Stimulated activated CD8-positive, alpha-beta memory T cell treated with anti-CD3 and anti-CD28 coated beads, Interleukin-4, amount 100 ng/mL, for 1 hour (primary cell): Measurements from ENCODE around the gene DOCK4.
A peak's percentile ranks its signal among the peaks of the same experiment; 100 is the strongest.
"Not testable (repeated sequence)": the region's sequence is repeated elsewhere in the genome, so short reads cannot be mapped to it uniquely, and the experiment has no call there.

ENCODE experiments used
- DNase-seq, 2 donors: peaks; one replicate each; pipeline ENCODE4 v3.0.0-alpha.2; 2020; ENCODE audit warnings: low read depth in 2 of 2, low spot score in 1 of 2

DOCK4 gene

GRCh38 chr7:112206238-112206990 is at the start of gene DOCK4, which contains the start of gene ZNF277:
Gene DOCK4, minus strand, starts transcription at chr7:112206399. Its CDS starts 261 bp downstream, at chr7:112206138.
Gene ZNF277, plus strand, starts transcription at chr7:112206695. Its CDS starts 22 bp downstream, at chr7:112206717.
- DNase-seq: peak; percentile 98 to 99

- no peak for DNase-seq
Measured at GRCh38 chr7:112255388-112255720, 49.2 kb upstream of the DOCK4 start.

- no peak for DNase-seq
Measured at GRCh38 chr7:112254709-112255387, 48.6 kb upstream of the DOCK4 start.

GRCh38 chr7:112254156-112254555 is 48.0 kb upstream of the DOCK4 start:
- no peak for DNase-seq

GRCh38 chr7:112252691-112253090 is 46.5 kb upstream of the DOCK4 start:
- DNase-seq: no peak

GRCh38 chr7:112252141-112252540 is 45.9 kb upstream of the DOCK4 start:
- no peak for DNase-seq

- DNase-seq: not testable (repeated sequence)
Measured at GRCh38 chr7:112249967-112250366, 43.8 kb upstream of the DOCK4 start.

GRCh38 chr7:112248598-112248997 is 42.4 kb upstream of the DOCK4 start:
- no peak for DNase-seq

- DNase-seq: no peak
Measured at GRCh38 chr7:112238852-112239610, 32.8 kb upstream of the DOCK4 start.

GRCh38 chr7:112238330-112238729 is 32.1 kb upstream of the DOCK4 start:
- DNase-seq: no peak

GRCh38 chr7:112236597-112236996 is 30.4 kb upstream of the DOCK4 start:
- DNase-seq: no peak

GRCh38 chr7:112234147-112234546 is 27.9 kb upstream of the DOCK4 start:
- DNase-seq: no peak

GRCh38 chr7:112233048-112233697 is 27.0 kb upstream of the DOCK4 start:
- DNase-seq: no peak

- no peak for DNase-seq
Measured at GRCh38 chr7:112232212-112232978, 26.2 kb upstream of the DOCK4 start.

GRCh38 chr7:112228632-112229031 is 22.4 kb upstream of the DOCK4 start:
- DNase-seq: no peak

GRCh38 chr7:112226701-112227276 is 20.6 kb upstream of the DOCK4 start:
- no peak for DNase-seq

- DNase-seq: no peak
Measured at GRCh38 chr7:112225006-112225405, 18.8 kb upstream of the DOCK4 start.

GRCh38 chr7:112224186-112224585 is 18.0 kb upstream of the DOCK4 start:
- DNase-seq: no peak

- no peak for DNase-seq
Measured at GRCh38 chr7:112223310-112223709, 17.1 kb upstream of the DOCK4 start.

GRCh38 chr7:112220877-112221434 is 14.8 kb upstream of the DOCK4 start:
- no peak for DNase-seq
